WTC11 (cell line): ENCODE data around the gene USP7. TPM values are rescaled to one million over a fixed set of nuclear protein-coding genes. Genes with fewer than 3 reads are reported as not detected.

Source experiments
- ATAC-seq: fragments of 200-7000 bp; cut with Tn5 transposase; 2 replicates; pipeline ENCODE4 v1.10.0; 2021; ENCODE audit warnings: mild to moderate bottlenecking, moderate library complexity
- CTCF ChIA-PET: fragments of 300-600 bp; sonication (Branson Sonifier 250); formaldehyde crosslinking; loops from one replicate; lab custom pipeline; 2021; ENCODE audit warnings: antibody characterized with exemption; lab: Charles Lee
- POLR2A ChIA-PET: fragments of 350-600 bp; sonication (Branson Sonifier 250); formaldehyde crosslinking; loops from one replicate; lab custom pipeline; 2021; ENCODE audit warnings: antibody characterized with exemption; lab: Charles Lee
- DNase-seq: peaks from one replicate; pipeline ENCODE4 v3.0.0; 2021; ENCODE audit warnings: low spot score
- H3K27ac Mint-ChIP-seq: 2 replicates; pipeline ENCODE4 v1.8.0; 2021; ENCODE audit warnings: mixed read lengths
- H3K27me3 Mint-ChIP-seq: 2 replicates; pipeline ENCODE4 v1.8.0; 2021; ENCODE audit warnings: low read depth, mild to moderate bottlenecking, moderate library complexity, mixed read lengths
- H3K36me3 Mint-ChIP-seq: 2 replicates; pipeline ENCODE4 v1.8.0; 2021; ENCODE audit warnings: mixed read lengths
- H3K4me1 Mint-ChIP-seq: 2 replicates; pipeline ENCODE4 v1.8.0; 2022; ENCODE audit warnings: mixed read lengths
- H3K4me3 Mint-ChIP-seq: 2 replicates; pipeline ENCODE4 v1.8.0; 2021; ENCODE audit warnings: mild to moderate bottlenecking, moderate library complexity, mixed read lengths
- H3K9me3 Mint-ChIP-seq: 2 replicates; pipeline ENCODE4 v1.8.0; 2021; ENCODE audit warnings: mixed read lengths
- AR ChIP-seq: fragments of 250-450 bp; sonication (Bioruptor Pico); IDR thresholded peaks from 2 replicates; pipeline ENCODE4 v1.9.0; 2021; ENCODE audit warnings: mild to moderate bottlenecking
- ATF2 ChIP-seq: sonication (generic); formaldehyde crosslinking; IDR thresholded peaks from 2 replicates; pipeline ENCODE4 v1.8.1; 2022; ENCODE audit warnings: low read depth, missing genetic modification reagents, borderline replicate concordance
- CREM ChIP-seq: sonication (generic); formaldehyde crosslinking; IDR thresholded peaks from 2 replicates; pipeline ENCODE4 v1.8.1; 2022; ENCODE audit warnings: mild to moderate bottlenecking, missing genetic modification reagents, moderate library complexity
- ERG ChIP-seq: fragments of 250-450 bp; sonication (Bioruptor Pico); IDR thresholded peaks from 2 replicates; pipeline ENCODE4 v1.8.0; 2021; ENCODE audit warnings: mild to moderate bottlenecking
- FOXP1 ChIP-seq: sonication (generic); formaldehyde crosslinking; IDR thresholded peaks from 2 replicates; pipeline ENCODE4 v1.8.0; 2022; ENCODE audit warnings: missing genetic modification reagents, mild to moderate bottlenecking, moderate library complexity, borderline replicate concordance
- HMGXB4 ChIP-seq: sonication (generic); formaldehyde crosslinking; IDR thresholded peaks from 2 replicates; pipeline ENCODE4 v1.8.1; 2023; ENCODE audit warnings: mild to moderate bottlenecking, moderate library complexity, missing genetic modification reagents
- JAZF1 ChIP-seq: fragments of 250-450 bp; sonication (Bioruptor Pico); IDR thresholded peaks from 2 replicates; pipeline ENCODE4 v1.9.0; 2021; ENCODE audit warnings: moderate library complexity, mild to moderate bottlenecking, inconsistent platforms
- MXD4 ChIP-seq: fragments of 250-450 bp; sonication (Bioruptor Pico); IDR thresholded peaks from 2 replicates; pipeline ENCODE4 v1.8.0; 2021; ENCODE audit warnings: mild to moderate bottlenecking, moderate library complexity, borderline replicate concordance
- SMAD3 ChIP-seq: sonication (generic); formaldehyde crosslinking; IDR thresholded peaks from 2 replicates; pipeline ENCODE4 v1.8.0; 2022; ENCODE audit warnings: missing genetic modification reagents, mild to moderate bottlenecking, borderline replicate concordance
- TEAD1 ChIP-seq: sonication (generic); formaldehyde crosslinking; IDR thresholded peaks from 2 replicates; pipeline ENCODE4 v1.8.0; 2022; ENCODE audit warnings: mild to moderate bottlenecking, missing genetic modification reagents
- TEAD4 ChIP-seq: sonication (generic); formaldehyde crosslinking; IDR thresholded peaks from 2 replicates; pipeline ENCODE4 v1.8.0; 2022; ENCODE audit warnings: mild to moderate bottlenecking, missing genetic modification reagents
- ZBTB21 ChIP-seq: sonication (generic); formaldehyde crosslinking; IDR thresholded peaks from 2 replicates; pipeline ENCODE4 v1.8.1; 2023; ENCODE audit warnings: mild to moderate bottlenecking, missing genetic modification reagents, borderline replicate concordance
- ZNF138 ChIP-seq: sonication (generic); formaldehyde crosslinking; conservative IDR thresholded peaks from 2 replicates; pipeline ENCODE4 v1.8.1; 2022; ENCODE audit warnings: mild to moderate bottlenecking, moderate library complexity, missing genetic modification reagents
- ZNF423 ChIP-seq: fragments of 250-450 bp; sonication (Bioruptor Pico); IDR thresholded peaks from 2 replicates; pipeline ENCODE4 v2.1.2; 2022; ENCODE audit warnings: mild to moderate bottlenecking, moderate library complexity
- ZNF671 ChIP-seq: fragments of 250-450 bp; sonication (Bioruptor Pico); IDR thresholded peaks from 2 replicates; pipeline ENCODE4 v1.8.0; 2021; ENCODE audit warnings: mild to moderate bottlenecking
- total RNA-seq: library from RNA; stranded (reverse); gene quantifications from 3 replicates; pipeline ENCODE4 v1.2.3, GENCODE V29; 2021
- TF ChIP-seq, protein P1 (sequence below): sonication (generic); formaldehyde crosslinking; IDR thresholded peaks from 2 replicates; pipeline ENCODE4 v1.8.0; 2022; ENCODE audit warnings: mild to moderate bottlenecking, missing genetic modification reagents
- TF ChIP-seq, protein P2 (sequence below): sonication (generic); formaldehyde crosslinking; IDR thresholded peaks from 2 replicates; pipeline ENCODE4 v1.8.1; 2022; ENCODE audit warnings: mild to moderate bottlenecking, missing genetic modification reagents, moderate library complexity, borderline replicate concordance
- TF ChIP-seq, protein P3 (sequence below): sonication (generic); formaldehyde crosslinking; IDR thresholded peaks from 2 replicates; pipeline ENCODE4 v1.8.0; 2022; ENCODE audit warnings: mild to moderate bottlenecking, missing genetic modification reagents
- TF ChIP-seq, protein P4 (sequence below): sonication (generic); formaldehyde crosslinking; IDR thresholded peaks from 2 replicates; pipeline ENCODE4 v1.8.0; 2023; ENCODE audit warnings: missing genetic modification reagents

Gene USP7
- total RNA-seq, 1 experiment from 2014 or later: 211 TPM

- Mint-ChIP-seq H3K27ac (no peak overlapping the region), H3K36me3 (peaks cover 93% of the 10 kb centered on the region), H3K4me3 (no peak overlapping the region), H3K9me3 (no peaks in the 10 kb centered on the region)
- POLR2A ChIA-PET: no interaction called here
- DNase-seq: no peak
- TF ChIP-seq TEAD1 (no peak), ZNF138 (CRISPR knock-in tag) (no peak), ZNF671 (CRISPR knock-in tag) (no peak), AR (no peak), ERG (no peak), HMGXB4 (CRISPR knock-in tag) (no peak), FOXP1 (no peak), MXD4 (no peak), ZBTB21 (CRISPR knock-in tag) (no peak), CREM (CRISPR knock-in tag) (no peak), JAZF1 (CRISPR knock-in tag) (no peak), TEAD4 (CRISPR knock-in tag) (no peak), ZNF423 (no peak), SMAD3 (no peak), ATF2 (CRISPR knock-in tag) (no peak)
- TF ChIP-seq, protein P1, sequence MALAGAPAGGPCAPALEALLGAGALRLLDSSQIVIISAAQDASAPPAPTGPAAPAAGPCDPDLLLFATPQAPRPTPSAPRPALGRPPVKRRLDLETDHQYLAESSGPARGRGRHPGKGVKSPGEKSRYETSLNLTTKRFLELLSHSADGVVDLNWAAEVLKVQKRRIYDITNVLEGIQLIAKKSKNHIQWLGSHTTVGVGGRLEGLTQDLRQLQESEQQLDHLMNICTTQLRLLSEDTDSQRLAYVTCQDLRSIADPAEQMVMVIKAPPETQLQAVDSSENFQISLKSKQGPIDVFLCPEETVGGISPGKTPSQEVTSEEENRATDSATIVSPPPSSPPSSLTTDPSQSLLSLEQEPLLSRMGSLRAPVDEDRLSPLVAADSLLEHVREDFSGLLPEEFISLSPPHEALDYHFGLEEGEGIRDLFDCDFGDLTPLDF (CRISPR knock-in tag): no peak
- TF ChIP-seq, protein P2, sequence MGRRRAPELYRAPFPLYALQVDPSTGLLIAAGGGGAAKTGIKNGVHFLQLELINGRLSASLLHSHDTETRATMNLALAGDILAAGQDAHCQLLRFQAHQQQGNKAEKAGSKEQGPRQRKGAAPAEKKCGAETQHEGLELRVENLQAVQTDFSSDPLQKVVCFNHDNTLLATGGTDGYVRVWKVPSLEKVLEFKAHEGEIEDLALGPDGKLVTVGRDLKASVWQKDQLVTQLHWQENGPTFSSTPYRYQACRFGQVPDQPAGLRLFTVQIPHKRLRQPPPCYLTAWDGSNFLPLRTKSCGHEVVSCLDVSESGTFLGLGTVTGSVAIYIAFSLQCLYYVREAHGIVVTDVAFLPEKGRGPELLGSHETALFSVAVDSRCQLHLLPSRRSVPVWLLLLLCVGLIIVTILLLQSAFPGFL (CRISPR knock-in tag): no peak
- TF ChIP-seq, protein P3, sequence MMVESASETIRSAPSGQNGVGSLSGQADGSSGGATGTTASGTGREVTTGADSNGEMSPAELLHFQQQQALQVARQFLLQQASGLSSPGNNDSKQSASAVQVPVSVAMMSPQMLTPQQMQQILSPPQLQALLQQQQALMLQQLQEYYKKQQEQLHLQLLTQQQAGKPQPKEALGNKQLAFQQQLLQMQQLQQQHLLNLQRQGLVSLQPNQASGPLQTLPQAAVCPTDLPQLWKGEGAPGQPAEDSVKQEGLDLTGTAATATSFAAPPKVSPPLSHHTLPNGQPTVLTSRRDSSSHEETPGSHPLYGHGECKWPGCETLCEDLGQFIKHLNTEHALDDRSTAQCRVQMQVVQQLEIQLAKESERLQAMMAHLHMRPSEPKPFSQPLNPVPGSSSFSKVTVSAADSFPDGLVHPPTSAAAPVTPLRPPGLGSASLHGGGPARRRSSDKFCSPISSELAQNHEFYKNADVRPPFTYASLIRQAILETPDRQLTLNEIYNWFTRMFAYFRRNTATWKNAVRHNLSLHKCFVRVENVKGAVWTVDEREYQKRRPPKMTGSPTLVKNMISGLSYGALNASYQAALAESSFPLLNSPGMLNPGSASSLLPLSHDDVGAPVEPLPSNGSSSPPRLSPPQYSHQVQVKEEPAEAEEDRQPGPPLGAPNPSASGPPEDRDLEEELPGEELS (CRISPR knock-in tag): no peak
- TF ChIP-seq, protein P4, sequence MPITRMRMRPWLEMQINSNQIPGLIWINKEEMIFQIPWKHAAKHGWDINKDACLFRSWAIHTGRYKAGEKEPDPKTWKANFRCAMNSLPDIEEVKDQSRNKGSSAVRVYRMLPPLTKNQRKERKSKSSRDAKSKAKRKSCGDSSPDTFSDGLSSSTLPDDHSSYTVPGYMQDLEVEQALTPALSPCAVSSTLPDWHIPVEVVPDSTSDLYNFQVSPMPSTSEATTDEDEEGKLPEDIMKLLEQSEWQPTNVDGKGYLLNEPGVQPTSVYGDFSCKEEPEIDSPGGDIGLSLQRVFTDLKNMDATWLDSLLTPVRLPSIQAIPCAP: no peak
- TF ChIP-seq, all 79 proteins: peak for 0
- Mint-ChIP-seq H3K4me1 (peaks cover 19% of the 10 kb centered on the region), H3K27me3 (no peaks in the 10 kb centered on the region)
- no peak for ATAC-seq
- CTCF ChIA-PET: interaction anchor here (1.1 kb wide), 1 partner anchor 21 kb away, joined by 5 read pairs; no protein-coding TSS in a partner anchor
Observed at GRCh38 chr16:8915722-8916301, 47.9 kb downstream of the USP7 start.
